Endodermal cell (in vitro differentiated cells): ENCODE data around the gene CFAP61. TPM values are rescaled to one million over a fixed set of nuclear protein-coding genes. Genes with fewer than 3 reads are reported as not detected.

Experiments used
- DNase-seq: peaks from one replicate; pipeline ENCODE4 v3.0.0-alpha.2; 2017
- H3K27ac ChIP-seq: 2 replicates; pipeline ENCODE4 v1.5.1; 2013; ENCODE audit warnings: mild to moderate bottlenecking, low read depth, low read length, moderate library complexity
- H3K27me3 ChIP-seq: 2 replicates; pipeline ENCODE4 v1.6.1; 2013; ENCODE audit warnings: mild to moderate bottlenecking, low read length, moderate library complexity; ENCODE audit not compliant: insufficient read depth, control insufficient read depth, poor library complexity, severe bottlenecking
- H3K36me3 ChIP-seq: 2 replicates; pipeline ENCODE4 v1.7.0; 2013; ENCODE audit warnings: mild to moderate bottlenecking, low read length, moderate library complexity; ENCODE audit not compliant: control insufficient read depth, insufficient read depth
- H3K4me1 ChIP-seq: one replicate; pipeline ENCODE4 v1.7.0; 2013; ENCODE audit warnings: low read length; ENCODE audit not compliant: control insufficient read depth, insufficient read depth
- H3K4me3 ChIP-seq: 2 replicates; pipeline ENCODE4 v1.5.1; 2013; ENCODE audit warnings: mild to moderate bottlenecking, low read length, moderate library complexity
- H3K9ac ChIP-seq: 2 replicates; pipeline ENCODE4 v1.6.1; 2013; ENCODE audit warnings: mild to moderate bottlenecking, low read length, moderate library complexity; ENCODE audit not compliant: poor library complexity, severe bottlenecking; ENCODE audit errors: extremely low read depth
- H3K9me3 ChIP-seq: 2 replicates; pipeline ENCODE4 v1.6.1; 2013; ENCODE audit warnings: mild to moderate bottlenecking, low read length, moderate library complexity; ENCODE audit not compliant: control insufficient read depth
- H3K27ac Mint-ChIP-seq: 2 replicates; pipeline ENCODE4 v1.8.0; 2020; ENCODE audit warnings: mixed read lengths
- H3K27me3 Mint-ChIP-seq: 2 replicates; pipeline ENCODE4 v1.8.0; 2021; ENCODE audit warnings: mild to moderate bottlenecking, mixed read lengths; ENCODE audit not compliant: insufficient read depth
- H3K36me3 Mint-ChIP-seq: 2 replicates; pipeline ENCODE4 v1.8.0; 2020; ENCODE audit warnings: low read depth, mixed read lengths
- H3K4me1 Mint-ChIP-seq: 2 replicates; pipeline ENCODE4 v1.8.0; 2020; ENCODE audit warnings: mixed read lengths
- H3K4me3 Mint-ChIP-seq: 2 replicates; pipeline ENCODE4 v1.8.0; 2020; ENCODE audit warnings: mild to moderate bottlenecking, moderate library complexity, mixed read lengths
- H3K9me3 Mint-ChIP-seq: 2 replicates; pipeline ENCODE4 v1.8.0; 2020; ENCODE audit warnings: mild to moderate bottlenecking, mixed read lengths
- CTCF ChIP-seq: fragments of 200-600 bp; sonication (generic); conservative IDR thresholded peaks from 2 replicates; pipeline ENCODE4 v1.5.0; 2021; ENCODE audit warnings: antibody characterized with exemption, mild to moderate bottlenecking
- WGBS, 2 experiments: methylation state at CpG; one replicate each; pipeline versions ENCODE4 v1.1.5 to v1.1.7; 2013; ENCODE audit warnings: missing lambda C conversion rate in 2 of 2, mixed read lengths in 1 of 2; ENCODE audit not compliant: insufficient coverage in 1 of 2, insufficient read length in 1 of 2; 5-methylcytosine and 5-hydroxymethylcytosine counted together
- total RNA-seq, 2 donors: library from RNA; stranded (reverse); fragmentation: NEBNext Ultra II Directional in 1 of 2; extraction: Animal tissue kit (Norgen Biotek cat#: 25700) in 1 of 2; gene quantifications; 2 replicates in 1 of 2; 3 replicates in 1 of 2; pipeline ENCODE4 v1.2.1, GENCODE V29; 2021

CFAP61 gene
- total RNA-seq, 2 donors from 2014 or later: 0.64 to 0.73 TPM

- 86 to 94% methylated on average over 2 to 3 of the region's 3 CpGs for WGBS, 2 experiments
- H3K36me3 Mint-ChIP-seq: no peaks in the 10 kb centered on the region
- Histone ChIP-seq H3K27me3 (no peaks in the 10 kb centered on the region), H3K36me3 (no peaks in the 10 kb centered on the region), H3K9me3 (no peaks in the 10 kb centered on the region), H3K4me3 (no peak overlapping the region), H3K9ac (no peak overlapping the region), H3K4me1 (no peaks in the 10 kb centered on the region), H3K27ac (no peak overlapping the region)
- no peaks in the 10 kb centered on the region for H3K27me3 Mint-ChIP-seq
- no peak for DNase-seq
- no peak overlapping the region for H3K4me3 Mint-ChIP-seq
- no peaks in the 10 kb centered on the region for H3K9me3 Mint-ChIP-seq
- TF ChIP-seq CTCF: no peak
- H3K4me1 Mint-ChIP-seq: no peaks in the 10 kb centered on the region
- no peak overlapping the region for H3K27ac Mint-ChIP-seq
Observed at GRCh38 chr20:20277894-20278335, 225.6 kb downstream of the CFAP61 start.

GRCh38 chr20:20286061-20286460, 233.7 kb downstream of the CFAP61 start:
- 63 to 79% methylated on average over 1 to 2 of the region's 2 CpGs for WGBS, 2 experiments

GRCh38 chr20:20289331-20289730, 237.0 kb downstream of the CFAP61 start:
- no peak for TF ChIP-seq CTCF
- 93 to 100% methylated on average over 1 to 3 of the region's 3 CpGs for WGBS, 2 experiments
- no peaks in the 10 kb centered on the region for H3K4me1 Mint-ChIP-seq
- H3K4me3 ChIP-seq: no peak overlapping the region
- no peaks in the 10 kb centered on the region for H3K36me3 Mint-ChIP-seq
- no peak overlapping the region for H3K27ac ChIP-seq
- H3K27ac Mint-ChIP-seq: no peak overlapping the region
- H3K9ac ChIP-seq: no peak overlapping the region
- H3K36me3 ChIP-seq: no peaks in the 10 kb centered on the region
- no peak overlapping the region for H3K4me3 Mint-ChIP-seq
- no peaks in the 10 kb centered on the region for H3K9me3 ChIP-seq
- no peaks in the 10 kb centered on the region for H3K4me1 ChIP-seq
- H3K9me3 Mint-ChIP-seq: no peaks in the 10 kb centered on the region
- H3K27me3 ChIP-seq: no peaks in the 10 kb centered on the region
- no peaks in the 10 kb centered on the region for H3K27me3 Mint-ChIP-seq
- no peak for DNase-seq

More at GRCh38 chr20:20286061-20286460, 233.7 kb downstream of the CFAP61 start:
- H3K27ac ChIP-seq: no peak overlapping the region
- Mint-ChIP-seq H3K27ac (no peak overlapping the region), H3K36me3 (no peaks in the 10 kb centered on the region), H3K4me1 (no peaks in the 10 kb centered on the region), H3K27me3 (no peaks in the 10 kb centered on the region), H3K4me3 (no peak overlapping the region), H3K9me3 (no peaks in the 10 kb centered on the region)
- DNase-seq: peak; percentile 56
- no peaks in the 10 kb centered on the region for H3K36me3 ChIP-seq
- no peak overlapping the region for H3K9ac ChIP-seq
- no peaks in the 10 kb centered on the region for H3K4me1 ChIP-seq
- H3K27me3 ChIP-seq: no peaks in the 10 kb centered on the region
- H3K4me3 ChIP-seq: no peak overlapping the region
- no peak for TF ChIP-seq CTCF
- H3K9me3 ChIP-seq: no peaks in the 10 kb centered on the region
